Hepatocyte (in vitro differentiated cells): ENCODE data around the gene ATP8A2. TPM values are rescaled to one million over a fixed set of nuclear protein-coding genes. Genes with fewer than 3 reads are reported as not detected.

Experiments used
- DNase-seq: peaks from one replicate; pipeline ENCODE4 v3.0.0-alpha.2; 2016; ENCODE audit warnings: low spot score
- H2AFZ ChIP-seq: fragments of 200-600 bp; sonication (generic); 2 replicates; pipeline ENCODE4 v1.6.0; 2016; ENCODE audit warnings: antibody characterized with exemption, mild to moderate bottlenecking
- H3K27ac ChIP-seq: fragments of 200-600 bp; sonication (generic); 2 replicates; pipeline ENCODE4 v1.5.1; 2016; ENCODE audit warnings: mild to moderate bottlenecking
- H3K27me3 ChIP-seq: fragments of 200-600 bp; sonication (generic); 2 replicates; pipeline ENCODE4 v1.6.1; 2016
- H3K36me3 ChIP-seq: fragments of 200-600 bp; sonication (generic); replicated peaks from 2 replicates; pipeline ENCODE4 v1.5.1; 2016; ENCODE audit warnings: low read depth; ENCODE audit not compliant: insufficient read depth
- H3K4me1 ChIP-seq: fragments of 200-600 bp; sonication (generic); 2 replicates; pipeline ENCODE4 v1.5.1; 2016; ENCODE audit warnings: mild to moderate bottlenecking, moderate library complexity; ENCODE audit not compliant: insufficient read depth
- H3K4me2 ChIP-seq: fragments of 200-600 bp; sonication (generic); 2 replicates; pipeline ENCODE4 v1.6.0; 2016
- H3K4me3 ChIP-seq: fragments of 200-600 bp; sonication (generic); 2 replicates; pipeline ENCODE4 v1.5.1; 2016; ENCODE audit warnings: mild to moderate bottlenecking
- H3K79me2 ChIP-seq: fragments of 200-600 bp; sonication (generic); 2 replicates; pipeline ENCODE4 v1.6.0; 2017; ENCODE audit warnings: mild to moderate bottlenecking
- H3K9me2 ChIP-seq: fragments of 200-600 bp; sonication (generic); replicated peaks from 2 replicates; pipeline ENCODE4 v1.6.0; 2017; ENCODE audit warnings: mild to moderate bottlenecking; ENCODE audit not compliant: insufficient read depth
- H3K9me3 ChIP-seq: fragments of 200-600 bp; sonication (generic); 2 replicates; pipeline ENCODE4 v1.5.1; 2016; ENCODE audit warnings: low read depth, mild to moderate bottlenecking
- H4K20me1 ChIP-seq: fragments of 200-600 bp; sonication (generic); 2 replicates; pipeline ENCODE4 v1.6.0; 2016; ENCODE audit warnings: mild to moderate bottlenecking; ENCODE audit not compliant: insufficient read depth, poor library complexity, severe bottlenecking
- CTCF ChIP-seq: fragments of 200-600 bp; sonication (generic); IDR thresholded peaks from 2 replicates; pipeline ENCODE4 v1.5.1; 2016; ENCODE audit warnings: antibody characterized with exemption, mild to moderate bottlenecking; ENCODE audit not compliant: poor library complexity
- EZH2 ChIP-seq: fragments of 200-600 bp; sonication (generic); IDR thresholded peaks from 2 replicates; pipeline ENCODE4 v1.6.1; 2016; ENCODE audit warnings: antibody characterized with exemption, mild to moderate bottlenecking, borderline replicate concordance
- EZH2phosphoT487 ChIP-seq: fragments of 200-600 bp; sonication (generic); IDR thresholded peaks from one replicate; pipeline ENCODE4 v1.6.1; 2018; ENCODE audit warnings: antibody characterized with exemption, mild to moderate bottlenecking, low read depth, moderate library complexity; ENCODE audit not compliant: unreplicated experiment, severe bottlenecking
- WGBS: methylation state at CpG from one replicate; pipeline ENCODE4 v1.1.6; 2016; ENCODE audit warnings: low lambda C conversion rate; ENCODE audit errors: missing lambda C conversion rate; 5-methylcytosine and 5-hydroxymethylcytosine counted together
- polyA plus RNA-seq: library from polyadenylated mRNA; unstranded; fragments of >200 nt; fragmentation: Nextera tagmentation; extraction: Ambion mirVana; gene quantifications from 2 replicates; pipeline ENCODE4 v1.2.1, GENCODE V29; 2016
- total RNA-seq: library from RNA; depleted of rRNA; stranded (reverse); fragments of >200 nt; gene quantifications from 2 replicates; pipeline ENCODE4 v1.2.3, GENCODE V29; 2014

The ATP8A2 gene
- total and polyA plus RNA-seq, 2 experiments from 2014 or later: 2.1 to 3.1 TPM

- no peak overlapping the region for H3K27ac ChIP-seq
- H3K79me2 ChIP-seq: no peaks in the 10 kb centered on the region
- TF ChIP-seq EZH2phosphoT487: no peak
- TF ChIP-seq CTCF: no peak
- no peak for TF ChIP-seq EZH2
- no peaks in the 10 kb centered on the region for H3K9me3 ChIP-seq
- no peaks in the 10 kb centered on the region for H3K36me3 ChIP-seq
- H3K9me2 ChIP-seq: no peaks in the 10 kb centered on the region
- no peak overlapping the region for H3K4me3 ChIP-seq
- no peak for DNase-seq
- no peaks in the 10 kb centered on the region for H4K20me1 ChIP-seq
- H3K4me2 ChIP-seq: no peak overlapping the region
- WGBS: 6% methylated on average over 1 of the region's 1 CpG
- no peaks in the 10 kb centered on the region for H3K4me1 ChIP-seq
- peaks cover 14% of the 10 kb centered on the region for H3K27me3 ChIP-seq
- no peak overlapping the region for H2AFZ ChIP-seq
Observed at GRCh38 chr13:25379011-25379410, 7.2 kb downstream of the ATP8A2 start.

- H3K4me1 ChIP-seq: no peaks in the 10 kb centered on the region
- TF ChIP-seq CTCF (no peak), EZH2 (no peak), EZH2phosphoT487 (no peak)
- H3K9me2 ChIP-seq: no peaks in the 10 kb centered on the region
- WGBS: 77% methylated on average over 4 of the region's 4 CpGs
- H4K20me1 ChIP-seq: no peaks in the 10 kb centered on the region
- H2AFZ ChIP-seq: no peak overlapping the region
- no peak overlapping the region for H3K4me3 ChIP-seq
- no peak overlapping the region for H3K27ac ChIP-seq
- no peaks in the 10 kb centered on the region for H3K9me3 ChIP-seq
- no peaks in the 10 kb centered on the region for H3K36me3 ChIP-seq
- peaks cover 3% of the 10 kb centered on the region for H3K27me3 ChIP-seq
- DNase-seq: no peak
- no peaks in the 10 kb centered on the region for H3K79me2 ChIP-seq
- H3K4me2 ChIP-seq: no peak overlapping the region
Observed at GRCh38 chr13:25380082-25380481, 8.3 kb downstream of the ATP8A2 start.

- H3K9me2 ChIP-seq: no peaks in the 10 kb centered on the region
- H3K4me2 ChIP-seq: no peak overlapping the region
- 80% methylated on average over 7 of the region's 7 CpGs for WGBS
Observed at GRCh38 chr13:25380741-25381324, 9.1 kb downstream of the ATP8A2 start.

More at GRCh38 chr13:25380741-25381324, 9.1 kb downstream of the ATP8A2 start:
- Histone ChIP-seq H3K4me3 (no peak overlapping the region), H2AFZ (no peak overlapping the region), H3K27me3 (no peaks in the 10 kb centered on the region), H4K20me1 (no peaks in the 10 kb centered on the region), H3K4me1 (no peaks in the 10 kb centered on the region), H3K36me3 (no peaks in the 10 kb centered on the region), H3K27ac (no peak overlapping the region), H3K9me3 (no peaks in the 10 kb centered on the region), H3K79me2 (no peaks in the 10 kb centered on the region)
- DNase-seq: no peak
- TF ChIP-seq EZH2phosphoT487 (no peak), EZH2 (no peak), CTCF (no peak)
